Kidney tubule cell (primary cell): ENCODE data around the gene TMEM79.

ENCODE experiments used
- DNase-seq: peaks from one replicate; pipeline ENCODE4 v3.0.0-alpha.2; 2018; ENCODE audit warnings: low spot score

The TMEM79 gene

GRCh38 chr1:156284112-156284511 lies at the start of gene TMEM79:
Gene TMEM79 (plus strand): TSS chr1:156284325. CDS start chr1:156285227, 902 bp downstream.
- DNase-seq = no peak

- DNase-seq = no peak
These were observed 48.0 kb upstream of the TMEM79 start for GRCh38 chr1:156236164-156236563.

GRCh38 chr1:156238248-156238647 lies 45.9 kb upstream of the TMEM79 start:
- DNase-seq = no peak

- DNase-seq = no peak
These were observed 42.8 kb upstream of the TMEM79 start for GRCh38 chr1:156241311-156241811.

GRCh38 chr1:156241926-156242325 lies 42.2 kb upstream of the TMEM79 start, which contains the start of gene BGLAP:
Gene BGLAP (plus strand): TSS chr1:156242184. CDS start chr1:156242232, 48 bp downstream.
- DNase-seq = no peak

GRCh38 chr1:156242738-156243137 lies 41.4 kb upstream of the TMEM79 start:
- no peak for DNase-seq

- DNase-seq = no peak
These were observed 40.0 kb upstream of the TMEM79 start for GRCh38 chr1:156244126-156244525.

GRCh38 chr1:156244712-156245111 lies 39.4 kb upstream of the TMEM79 start:
- no peak for DNase-seq

GRCh38 chr1:156245451-156246232 lies 38.5 kb upstream of the TMEM79 start:
- DNase-seq = peak; percentile 50

- DNase-seq = no peak
These were observed 37.8 kb upstream of the TMEM79 start for GRCh38 chr1:156246241-156246780.

GRCh38 chr1:156246781-156247459 lies 37.2 kb upstream of the TMEM79 start:
- DNase-seq = no peak

GRCh38 chr1:156247460-156248322 lies 36.4 kb upstream of the TMEM79 start, which contains the start of gene PAQR6:
Gene PAQR6 (minus strand): TSS chr1:156248056. CDS start chr1:156246731, 1,325 bp downstream.
- no peak for DNase-seq

GRCh38 chr1:156248323-156248683 lies 35.8 kb upstream of the TMEM79 start:
- DNase-seq = no peak

- no peak for DNase-seq
These were observed 34.5 kb upstream of the TMEM79 start for GRCh38 chr1:156249593-156249992.

- DNase-seq = no peak
These were observed 32.6 kb upstream of the TMEM79 start for GRCh38 chr1:156251527-156251926.

- DNase-seq = no peak
These were observed 30.5 kb upstream of the TMEM79 start for GRCh38 chr1:156253634-156254033.

- no peak for DNase-seq
These were observed 26.4 kb upstream of the TMEM79 start for GRCh38 chr1:156257711-156258110.

GRCh38 chr1:156258859-156259258 lies 25.3 kb upstream of the TMEM79 start:
- DNase-seq = no peak

- DNase-seq = no peak
These were observed 24.3 kb upstream of the TMEM79 start for GRCh38 chr1:156259805-156260204.

GRCh38 chr1:156260896-156261295 lies 23.2 kb upstream of the TMEM79 start:
- no peak for DNase-seq

GRCh38 chr1:156262461-156263287 lies 21.5 kb upstream of the TMEM79 start:
- DNase-seq = peak; percentile 72
